Measurements from ENCODE around the gene GAS7. TPM values are rescaled to one million over a fixed set of nuclear protein-coding genes. Genes with fewer than 3 reads are reported as not detected.
A peak's percentile ranks its signal among the peaks of the same experiment; 100 is the strongest.

GAS7 gene
- total and polyA plus RNA-seq, 2 experiments from 2014 or later: 1.9 to 10.7 TPM

DNA sequence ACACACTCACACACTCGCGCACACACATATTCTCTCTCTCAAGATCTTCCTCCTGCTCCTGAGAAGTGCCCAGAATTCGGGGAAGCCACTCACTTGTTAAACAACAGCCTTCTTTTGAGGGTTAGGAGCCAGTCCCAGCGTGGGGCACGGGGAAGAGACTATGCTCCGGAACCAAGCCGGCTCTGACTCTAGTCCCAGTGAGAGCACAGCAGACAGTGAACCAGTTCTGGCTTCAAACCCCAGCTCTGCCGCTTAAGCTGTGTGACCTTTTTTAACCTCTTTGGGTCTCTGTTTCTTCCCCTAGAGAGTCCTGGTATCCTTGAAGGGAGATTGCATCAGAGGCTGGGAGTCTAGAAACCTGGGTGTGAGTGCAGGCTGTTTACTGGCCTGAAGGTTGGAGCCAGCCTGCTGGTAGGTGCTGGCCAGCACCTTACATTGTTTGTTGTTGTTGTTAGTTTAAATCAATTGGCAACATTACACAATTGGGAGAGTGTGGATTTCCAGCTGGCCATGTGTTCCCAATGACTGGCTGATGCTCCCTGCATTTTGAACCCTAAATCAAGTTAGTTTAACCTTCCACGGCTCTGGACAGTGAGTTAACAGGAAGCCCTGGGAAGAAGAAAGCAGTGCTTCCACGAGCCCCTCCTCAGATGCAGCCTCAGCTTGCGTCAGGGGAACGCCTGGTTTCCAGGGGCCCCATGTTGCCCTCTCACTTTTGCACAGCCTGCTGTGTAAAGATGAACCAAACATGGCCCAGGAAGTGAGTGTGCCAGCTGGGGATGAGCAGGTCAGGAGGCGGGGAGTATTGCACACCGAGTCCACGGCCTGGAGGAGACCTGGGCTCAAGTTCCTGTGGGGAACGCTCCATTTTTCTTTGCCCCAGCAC lies 71.5 kb downstream of the GAS7 start (continued):
- TF ChIP-seq, protein P1, sequence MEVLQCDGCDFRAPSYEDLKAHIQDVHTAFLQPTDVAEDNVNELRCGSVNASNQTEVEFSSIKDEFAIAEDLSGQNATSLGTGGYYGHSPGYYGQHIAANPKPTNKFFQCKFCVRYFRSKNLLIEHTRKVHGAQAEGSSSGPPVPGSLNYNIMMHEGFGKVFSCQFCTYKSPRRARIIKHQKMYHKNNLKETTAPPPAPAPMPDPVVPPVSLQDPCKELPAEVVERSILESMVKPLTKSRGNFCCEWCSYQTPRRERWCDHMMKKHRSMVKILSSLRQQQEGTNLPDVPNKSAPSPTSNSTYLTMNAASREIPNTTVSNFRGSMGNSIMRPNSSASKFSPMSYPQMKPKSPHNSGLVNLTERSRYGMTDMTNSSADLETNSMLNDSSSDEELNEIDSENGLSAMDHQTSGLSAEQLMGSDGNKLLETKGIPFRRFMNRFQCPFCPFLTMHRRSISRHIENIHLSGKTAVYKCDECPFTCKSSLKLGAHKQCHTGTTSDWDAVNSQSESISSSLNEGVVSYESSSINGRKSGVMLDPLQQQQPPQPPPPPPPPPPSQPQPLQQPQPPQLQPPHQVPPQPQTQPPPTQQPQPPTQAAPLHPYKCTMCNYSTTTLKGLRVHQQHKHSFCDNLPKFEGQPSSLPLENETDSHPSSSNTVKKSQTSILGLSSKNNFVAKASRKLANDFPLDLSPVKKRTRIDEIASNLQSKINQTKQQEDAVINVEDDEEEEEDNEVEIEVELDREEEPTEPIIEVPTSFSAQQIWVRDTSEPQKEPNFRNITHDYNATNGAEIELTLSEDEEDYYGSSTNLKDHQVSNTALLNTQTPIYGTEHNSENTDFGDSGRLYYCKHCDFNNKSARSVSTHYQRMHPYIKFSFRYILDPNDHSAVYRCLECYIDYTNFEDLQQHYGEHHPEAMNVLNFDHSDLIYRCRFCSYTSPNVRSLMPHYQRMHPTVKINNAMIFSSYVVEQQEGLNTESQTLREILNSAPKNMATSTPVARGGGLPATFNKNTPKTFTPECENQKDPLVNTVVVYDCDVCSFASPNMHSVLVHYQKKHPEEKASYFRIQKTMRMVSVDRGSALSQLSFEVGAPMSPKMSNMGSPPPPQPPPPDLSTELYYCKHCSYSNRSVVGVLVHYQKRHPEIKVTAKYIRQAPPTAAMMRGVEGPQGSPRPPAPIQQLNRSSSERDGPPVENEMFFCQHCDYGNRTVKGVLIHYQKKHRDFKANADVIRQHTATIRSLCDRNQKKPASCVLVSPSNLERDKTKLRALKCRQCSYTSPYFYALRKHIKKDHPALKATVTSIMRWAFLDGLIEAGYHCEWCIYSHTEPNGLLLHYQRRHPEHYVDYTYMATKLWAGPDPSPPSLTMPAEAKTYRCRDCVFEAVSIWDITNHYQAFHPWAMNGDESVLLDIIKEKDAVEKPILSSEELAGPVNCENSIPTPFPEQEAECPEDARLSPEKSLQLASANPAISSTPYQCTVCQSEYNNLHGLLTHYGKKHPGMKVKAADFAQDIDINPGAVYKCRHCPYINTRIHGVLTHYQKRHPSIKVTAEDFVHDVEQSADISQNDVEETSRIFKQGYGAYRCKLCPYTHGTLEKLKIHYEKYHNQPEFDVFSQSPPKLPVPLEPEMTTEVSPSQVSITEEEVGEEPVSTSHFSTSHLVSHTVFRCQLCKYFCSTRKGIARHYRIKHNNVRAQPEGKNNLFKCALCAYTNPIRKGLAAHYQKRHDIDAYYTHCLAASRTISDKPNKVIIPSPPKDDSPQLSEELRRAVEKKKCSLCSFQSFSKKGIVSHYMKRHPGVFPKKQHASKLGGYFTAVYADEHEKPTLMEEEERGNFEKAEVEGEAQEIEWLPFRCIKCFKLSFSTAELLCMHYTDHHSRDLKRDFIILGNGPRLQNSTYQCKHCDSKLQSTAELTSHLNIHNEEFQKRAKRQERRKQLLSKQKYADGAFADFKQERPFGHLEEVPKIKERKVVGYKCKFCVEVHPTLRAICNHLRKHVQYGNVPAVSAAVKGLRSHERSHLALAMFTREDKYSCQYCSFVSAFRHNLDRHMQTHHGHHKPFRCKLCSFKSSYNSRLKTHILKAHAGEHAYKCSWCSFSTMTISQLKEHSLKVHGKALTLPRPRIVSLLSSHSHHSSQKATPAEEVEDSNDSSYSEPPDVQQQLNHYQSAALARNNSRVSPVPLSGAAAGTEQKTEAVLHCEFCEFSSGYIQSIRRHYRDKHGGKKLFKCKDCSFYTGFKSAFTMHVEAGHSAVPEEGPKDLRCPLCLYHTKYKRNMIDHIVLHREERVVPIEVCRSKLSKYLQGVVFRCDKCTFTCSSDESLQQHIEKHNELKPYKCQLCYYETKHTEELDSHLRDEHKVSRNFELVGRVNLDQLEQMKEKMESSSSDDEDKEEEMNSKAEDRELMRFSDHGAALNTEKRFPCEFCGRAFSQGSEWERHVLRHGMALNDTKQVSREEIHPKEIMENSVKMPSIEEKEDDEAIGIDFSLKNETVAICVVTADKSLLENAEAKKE (CRISPR knock-in tag; IDR thresholded peaks at IDR 0.05): no peak
- TF ChIP-seq EZH2 (IDR thresholded peaks at IDR 0.05; ENCODE audit: low read depth, unreplicated experiment) (no peak), NANOG (IDR thresholded peaks at IDR 0.05; ENCODE audit: borderline replicate concordance) (no peak), ZNF114 (CRISPR knock-in tag; IDR thresholded peaks at IDR 0.05) (no peak), POLR2AphosphoS5 (IDR thresholded peaks at IDR 0.05; ENCODE audit: low read depth) (no peak)

DNA sequence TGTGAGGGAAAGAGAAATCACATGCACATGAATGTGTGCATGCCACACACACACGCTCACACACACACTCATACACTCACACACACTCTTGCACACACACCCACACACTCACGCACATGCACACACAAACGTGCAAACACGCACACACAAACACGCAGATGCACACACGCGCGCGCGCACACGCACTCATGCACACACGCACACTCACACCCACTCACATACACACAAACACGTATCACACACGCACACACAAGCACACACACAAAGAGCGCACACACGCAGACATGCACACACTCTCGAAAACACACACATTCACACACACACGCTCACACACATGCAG lies 72.2 kb downstream of the GAS7 start:
- no peaks in the 10 kb centered on the region for H3K79me2 ChIP-seq (replicated peaks; ENCODE audit: insufficient read depth)
- 0 out of 2 replicates have a peak, but pooled peaks cover 4% of the 10 kb centered on the region for H3F3A ChIP-seq (replicated peaks; ENCODE audit: low read depth)
- H3K27me3 ChIP-seq (ENCODE audit: insufficient read depth): no peaks in the 10 kb centered on the region
- Mint-ChIP-seq H3K9me3 (no peaks in the 10 kb centered on the region), H3K36me3 (ENCODE audit: low read depth) (no peaks in the 10 kb centered on the region), H3K4me3 (no peak overlapping the region), H3K27ac (peak overlapping the region; percentile 26), H3K27me3 (ENCODE audit: insufficient read depth, low read depth, poor library complexity) (peaks cover 11% of the 10 kb centered on the region), H3K4me1 (peaks cover 32% of the 10 kb centered on the region)
- TF ChIP-seq, protein P1 (CRISPR knock-in tag; IDR thresholded peaks at IDR 0.05): no peak
- DNase-seq (ENCODE audit: low spot score) (no peak), ATAC-seq (no peak)
- H4K20me1 ChIP-seq (replicated peaks; ENCODE audit: insufficient read depth): no peaks in the 10 kb centered on the region
- H3K4me3 ChIP-seq: no peak overlapping the region
- H3K4me1 ChIP-seq (ENCODE audit: insufficient read depth): peaks cover 9% of the 10 kb centered on the region; the same call in 1 of the 2 replicates
- H3K36me3 ChIP-seq (ENCODE audit: insufficient read depth): 0 out of 2 replicates have a peak, but pooled peaks cover 5% of the 10 kb centered on the region
- H3K9me2 ChIP-seq (ENCODE audit: insufficient read depth): no peaks in the 10 kb centered on the region
- H2AFZ ChIP-seq: no peak overlapping the region
- no peak overlapping the region for H3K4me2 ChIP-seq
- H3K27ac ChIP-seq (ENCODE audit: low read depth): 0 out of 2 replicates have a peak overlapping the region, but pooled peaks have one; percentile 42
